Neural progenitor cell (in vitro differentiated cells): ENCODE results near the gene PWP2.

Source experiments
- CTCF ChIP-seq: fragments of 200-600 bp; sonication (generic); IDR thresholded peaks from 2 replicates; pipeline ENCODE4 v1.5.1; 2017; ENCODE audit warnings: antibody characterized with exemption, mild to moderate bottlenecking
- EZH2 ChIP-seq: fragments of 200-600 bp; sonication (generic); IDR thresholded peaks from 2 replicates; pipeline ENCODE4 v1.6.1; 2017; ENCODE audit warnings: antibody characterized with exemption, mild to moderate bottlenecking, moderate library complexity

GRCh38 chr21:44062380-44062779, 44.8 kb upstream of the PWP2 start:
- TF ChIP-seq CTCF (no peak), EZH2 (no peak)
